ENCODE data around the gene CD1C.

GRCh38 chr1:158329733-158330132, 40.0 kb downstream of the CD1C start:
- no peak for TF ChIP-seq TARDBP (IDR thresholded peaks at IDR 0.05)
- TF ChIP-seq SP1 (IDR thresholded peaks at IDR 0.05) = no peak
- no peak for TF ChIP-seq SUZ12 (IDR thresholded peaks at IDR 0.05)
- no peak for TF ChIP-seq HDGF (IDR thresholded peaks at IDR 0.05; ENCODE audit: borderline replicate concordance)
- no peak for TF ChIP-seq CTBP1 (IDR thresholded peaks at IDR 0.05; ENCODE audit: borderline replicate concordance)
- TF ChIP-seq FOXA1 (IDR thresholded peaks at IDR 0.05) = no peak
- TF ChIP-seq L3MBTL2 (conservative IDR thresholded peaks at IDR 0.05) = no peak
- TF ChIP-seq FOXM1 (IDR thresholded peaks at IDR 0.05; ENCODE audit: borderline replicate concordance) = no peak
- TF ChIP-seq ARNT (IDR thresholded peaks at IDR 0.05) = no peak
- TF ChIP-seq ELF4 (IDR thresholded peaks at IDR 0.05) = no peak

All from HEK293T (cell line).